HTR-8/SVneo (cell line): Measurements from ENCODE around the gene RGS9.

Experiments used
- DNase-seq: peaks from one replicate; pipeline ENCODE4 v3.0.0; 2011; ENCODE audit warnings: low spot score, mixed read lengths; ENCODE audit not compliant: insufficient read length
- FAIRE-seq: peaks from 2 replicates; lab custom pipeline; 2011; peaks lifted over from hg19 to GRCh38; lab: Jason Lieb, UNC

RGS9 gene

GRCh38 chr17:65236321-65236720 is 99.2 kb downstream of the RGS9 start:
- FAIRE-seq, result no peak
- no peak for DNase-seq

DNA sequence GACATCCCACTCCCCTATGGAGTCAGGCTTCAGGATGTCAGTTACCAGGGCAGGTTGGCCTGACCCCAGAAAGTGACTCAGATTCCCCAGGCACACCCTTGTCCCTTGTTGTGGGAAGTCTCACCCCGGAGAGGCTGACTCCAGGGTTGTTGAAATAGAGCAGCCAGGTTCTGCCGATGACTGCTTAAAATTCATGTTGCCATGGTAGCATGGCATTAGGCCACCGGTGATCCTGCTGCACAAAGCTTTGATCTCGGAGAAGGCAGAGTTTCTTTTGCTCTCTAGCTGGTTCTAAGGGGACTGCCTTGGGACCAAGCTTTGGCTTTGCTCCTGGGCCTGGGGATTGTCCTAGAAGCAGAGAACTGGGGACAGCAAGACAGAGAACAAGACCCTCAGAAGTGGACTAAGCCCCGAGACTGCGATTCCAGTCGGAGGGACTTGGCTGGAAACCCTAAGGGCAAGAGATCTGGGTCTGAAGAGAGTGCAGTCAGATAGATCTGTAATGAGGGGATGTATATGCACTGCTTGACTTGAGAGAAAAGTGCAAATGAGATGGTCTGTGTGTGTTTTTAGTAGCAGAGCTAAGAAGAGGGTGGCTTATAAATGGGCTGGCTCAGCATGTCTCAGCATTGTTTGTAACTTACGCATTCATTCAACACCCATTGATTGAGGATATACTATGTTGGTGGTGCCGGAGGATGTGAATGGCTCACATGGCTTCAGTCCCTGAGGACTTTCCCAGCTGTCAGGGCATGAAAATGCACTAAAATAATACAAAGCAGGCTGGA is 106.9 kb downstream of the RGS9 start:
- peak; percentile 64 for FAIRE-seq
- no peak for DNase-seq

GRCh38 chr17:65246252-65246651 is 109.1 kb downstream of the RGS9 start:
- FAIRE-seq, result no peak
- no peak for DNase-seq

- DNase-seq, result no peak
These were observed 112.6 kb downstream of the RGS9 start for GRCh38 chr17:65249774-65250173.

DNA sequence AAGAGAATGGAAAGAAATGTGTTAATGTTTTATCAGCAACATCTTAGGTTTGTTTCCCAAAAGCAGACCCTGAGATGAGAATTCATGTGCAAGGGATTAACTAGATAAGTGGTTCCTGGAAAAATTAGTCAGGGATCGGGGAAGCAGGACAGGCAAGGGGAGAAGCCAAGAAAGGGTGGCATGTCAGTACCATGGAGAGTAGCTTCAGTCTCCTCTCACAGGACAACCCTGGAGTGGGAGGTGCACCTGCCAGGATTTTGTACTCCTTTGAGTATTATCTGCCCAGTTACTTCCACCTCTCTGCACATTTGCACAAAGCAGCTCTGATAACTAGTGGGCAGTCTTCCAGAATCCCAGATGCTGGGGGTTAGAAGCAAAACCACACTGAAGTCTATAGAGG is 117.0 kb downstream of the RGS9 start:
- FAIRE-seq (no peak), DNase-seq (no peak)

More at GRCh38 chr17:65249774-65250173, 112.6 kb downstream of the RGS9 start:
- no peak for FAIRE-seq

DNA sequence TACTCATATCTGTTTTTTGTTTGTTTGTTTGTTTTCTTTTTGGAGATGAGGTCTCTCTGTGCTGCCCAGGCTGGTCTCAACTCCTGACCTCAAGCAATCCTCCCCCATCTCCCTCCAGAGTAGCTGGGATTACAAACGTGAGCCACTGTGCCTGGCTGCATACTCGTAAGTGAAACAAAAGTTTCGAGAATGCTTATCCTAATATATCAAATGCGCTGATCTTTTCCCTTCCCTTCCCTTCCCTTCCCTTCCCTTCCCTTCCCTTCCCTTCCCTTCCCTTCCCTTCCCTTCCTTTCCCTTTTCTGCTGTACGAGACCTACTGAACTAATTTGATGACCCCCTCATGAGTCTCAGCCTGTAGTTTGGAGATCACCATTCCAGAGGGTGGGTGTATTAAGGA is 122.1 kb downstream of the RGS9 start:
- FAIRE-seq, result no peak

DNA sequence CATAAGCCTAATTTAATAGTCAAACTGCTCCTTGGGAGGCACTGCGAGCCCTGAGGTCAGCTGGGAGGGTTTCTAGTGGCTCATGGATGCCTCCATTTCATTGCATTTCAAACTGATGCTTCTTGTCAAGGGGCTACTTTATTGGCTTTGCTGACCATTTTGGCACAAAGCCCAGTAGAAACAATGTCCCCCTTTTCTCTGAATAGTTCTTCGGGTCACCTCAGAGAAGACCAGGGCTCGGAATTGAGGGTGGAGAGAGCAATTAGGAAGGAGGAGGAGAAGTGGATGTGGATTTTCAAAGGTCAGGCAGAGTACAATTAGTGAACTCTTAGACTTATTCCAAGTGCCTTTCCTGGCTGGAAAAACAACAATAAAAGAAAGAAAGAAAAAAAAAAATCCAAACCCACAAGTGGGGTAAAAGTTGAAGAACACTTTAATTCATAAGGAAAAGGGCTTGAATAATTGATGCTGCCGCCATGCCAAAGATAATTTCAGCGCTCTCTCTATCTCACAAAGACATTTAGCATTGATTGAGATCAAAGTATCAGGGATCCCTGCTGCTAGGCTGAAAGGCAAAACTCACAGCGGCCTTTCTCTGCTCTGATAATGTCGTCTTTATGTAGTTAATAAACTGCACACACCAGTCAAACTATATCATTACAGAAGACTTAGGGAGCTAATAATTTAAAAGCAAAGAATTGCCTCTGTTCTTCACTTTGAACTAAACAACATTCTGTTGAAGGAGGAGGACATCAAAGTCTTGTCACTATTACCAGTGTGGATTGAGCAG is 122.7 kb downstream of the RGS9 start:
- DNase-seq (no peak), FAIRE-seq (no peak)

More for the DNA sequence above, 122.1 kb downstream of the RGS9 start:
- DNase-seq, result no peak

GRCh38 chr17:65260626-65261025 is 123.5 kb downstream of the RGS9 start:
- FAIRE-seq, result no peak

GRCh38 chr17:65261152-65261551 is 124.0 kb downstream of the RGS9 start:
- no peak for DNase-seq
- FAIRE-seq, result no peak

More at GRCh38 chr17:65260626-65261025, 123.5 kb downstream of the RGS9 start:
- no peak for DNase-seq

GRCh38 chr17:65261682-65262636 is 124.8 kb downstream of the RGS9 start:
- FAIRE-seq (peak; percentile 23), DNase-seq (no peak)

DNA sequence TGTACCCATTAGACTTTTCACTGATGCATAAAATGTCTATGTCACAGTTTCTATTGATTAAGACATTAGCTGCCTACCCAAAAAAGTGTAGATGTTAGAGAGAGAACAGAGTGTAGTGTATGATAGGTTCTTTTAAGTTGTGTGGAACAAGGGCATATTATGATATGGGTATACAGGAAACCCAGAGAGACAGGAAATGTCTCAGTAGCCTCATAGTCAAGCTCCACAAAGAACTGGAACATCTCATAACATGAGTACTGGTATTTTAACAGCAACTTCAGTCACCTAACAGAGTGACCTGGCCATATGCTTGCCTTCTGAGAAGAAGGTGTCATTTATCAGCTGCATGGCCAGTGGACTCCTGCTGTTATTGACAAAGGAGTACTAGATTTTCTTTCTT is 128.1 kb downstream of the RGS9 start:
- FAIRE-seq (no peak), DNase-seq (no peak)

DNA sequence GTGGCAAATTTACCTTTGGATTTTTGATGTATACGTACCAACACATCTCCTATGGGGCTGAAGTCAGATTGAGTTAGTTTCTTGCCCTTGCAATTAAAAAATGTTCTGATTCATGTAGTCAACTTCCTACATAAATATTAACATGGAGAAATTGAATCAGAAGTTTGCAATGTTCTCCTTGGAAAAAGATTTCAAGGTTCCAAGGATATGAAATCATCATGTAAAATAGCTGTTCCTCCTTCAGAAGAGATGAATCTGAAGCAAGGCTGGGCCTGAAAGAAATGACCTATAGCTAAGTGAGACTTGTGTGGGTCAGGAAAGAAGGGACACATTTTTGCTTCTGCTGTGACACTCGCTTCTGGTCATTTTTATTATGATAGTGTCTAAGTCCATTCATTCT is 131.7 kb downstream of the RGS9 start:
- FAIRE-seq, result no peak

DNA sequence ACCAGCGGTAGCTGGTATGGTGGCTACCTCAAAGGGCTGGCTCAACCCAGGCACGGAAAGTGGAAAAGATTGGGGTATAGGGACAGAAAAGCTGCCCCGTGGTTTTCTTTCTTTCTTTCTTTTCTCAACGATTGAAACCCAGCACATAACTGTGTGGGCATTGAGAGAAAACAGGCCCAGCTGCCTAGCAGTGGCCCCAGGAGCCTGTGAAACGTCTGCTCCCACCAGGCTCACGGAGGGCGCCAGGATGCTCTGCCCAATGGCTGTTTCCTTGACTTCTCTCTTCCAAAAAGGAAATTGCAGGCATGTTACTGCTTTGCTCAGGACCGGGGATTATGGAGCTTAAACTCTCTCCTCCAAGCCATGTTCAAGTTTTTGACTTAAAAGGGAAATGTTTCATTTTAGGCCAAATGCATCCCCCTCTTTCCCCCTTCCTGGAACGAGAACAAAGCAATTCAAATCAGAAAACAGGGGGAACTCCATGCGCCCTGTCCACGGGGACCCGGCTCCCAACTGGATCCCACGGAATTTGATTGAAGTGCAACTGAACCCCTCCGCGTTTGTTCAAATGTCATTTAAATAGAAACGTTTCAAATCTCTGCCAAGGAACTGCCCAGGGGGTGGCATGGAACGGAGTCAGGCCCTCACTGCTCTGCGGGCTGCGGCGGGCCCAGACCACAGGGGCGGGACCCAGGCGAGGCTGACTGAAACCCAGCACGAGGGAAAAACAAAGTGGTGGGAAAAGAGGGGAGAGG is 133.5 kb downstream of the RGS9 start:
- FAIRE-seq (no peak), DNase-seq (no peak)

More for the DNA sequence above, 131.7 kb downstream of the RGS9 start:
- no peak for DNase-seq

- FAIRE-seq, result no peak
These were observed 134.1 kb downstream of the RGS9 start for GRCh38 chr17:65271296-65271695.

More at GRCh38 chr17:65271296-65271695, 134.1 kb downstream of the RGS9 start:
- DNase-seq, result no peak
